ENCODE measurements around the gene MKNK1. TPM values are rescaled to one million over a fixed set of nuclear protein-coding genes. Genes with fewer than 3 reads are reported as not detected.
A peak's percentile ranks its signal among the peaks of the same experiment; 100 is the strongest.

MKNK1 gene
- total RNA-seq, 6 experiments from 2014 or later: 18.0 to 24.3 (median 22.3) TPM

- Mint-ChIP-seq H3K4me3 (peak overlapping the region; percentile 93), H3K27me3 (ENCODE audit: insufficient read depth) (no peaks in the 10 kb centered on the region; the same call in 1 of the 2 replicates), H3K9me3 (no peaks in the 10 kb centered on the region), H3K36me3 (ENCODE audit: low read depth) (peaks cover 6% of the 10 kb centered on the region), H3K27ac (peak overlapping the region; percentile 94; the same call in 1 of the 2 replicates), H3K4me1 (ENCODE audit: low read depth) (peaks cover 54% of the 10 kb centered on the region)
- no peak for DNase-seq
- TF ChIP-seq CTCF (IDR thresholded peaks at IDR 0.05): no peak
These were observed 11.0 kb upstream of the MKNK1 start for GRCh38 chr1:46615088-46615487.

GRCh38 chr1:46614604-46614984 lies 10.5 kb upstream of the MKNK1 start:
- Mint-ChIP-seq H3K36me3 (ENCODE audit: low read depth) (peaks cover 11% of the 10 kb centered on the region), H3K27me3 (ENCODE audit: insufficient read depth) (no peaks in the 10 kb centered on the region; the same call in 1 of the 2 replicates), H3K27ac (no peak overlapping the region), H3K9me3 (no peaks in the 10 kb centered on the region), H3K4me1 (ENCODE audit: low read depth) (peaks cover 54% of the 10 kb centered on the region), H3K4me3 (no peak overlapping the region)
- DNase-seq: no peak
- TF ChIP-seq CTCF (IDR thresholded peaks at IDR 0.05): no peak

GRCh38 chr1:46613661-46614603 lies 9.9 kb upstream of the MKNK1 start:
- H3K27ac Mint-ChIP-seq: no peak overlapping the region
- peaks cover 50% of the 10 kb centered on the region for H3K4me1 Mint-ChIP-seq (ENCODE audit: low read depth)
- H3K4me3 Mint-ChIP-seq: no peak overlapping the region
- H3K27me3 Mint-ChIP-seq (ENCODE audit: insufficient read depth): no peaks in the 10 kb centered on the region; the same call in 1 of the 2 replicates
- DNase-seq: peak; percentile 18
- TF ChIP-seq CTCF (IDR thresholded peaks at IDR 0.05): no peak
- no peaks in the 10 kb centered on the region for H3K9me3 Mint-ChIP-seq
- H3K36me3 Mint-ChIP-seq (ENCODE audit: low read depth): peaks cover 17% of the 10 kb centered on the region

GRCh38 chr1:46612937-46613660 lies 9.0 kb upstream of the MKNK1 start:
- no peaks in the 10 kb centered on the region for H3K27me3 Mint-ChIP-seq (ENCODE audit: insufficient read depth)

More at GRCh38 chr1:46612937-46613660, 9.0 kb upstream of the MKNK1 start:
- no peak for TF ChIP-seq CTCF (IDR thresholded peaks at IDR 0.05)
- Mint-ChIP-seq H3K4me1 (ENCODE audit: low read depth) (peaks cover 48% of the 10 kb centered on the region), H3K9me3 (no peaks in the 10 kb centered on the region), H3K27ac (no peak overlapping the region), H3K4me3 (no peak overlapping the region), H3K36me3 (ENCODE audit: low read depth) (peaks cover 24% of the 10 kb centered on the region)
- DNase-seq: no peak
